Ramos (cell line): ENCODE measurements around the gene AP1S1.

Experiments used
- in situ Hi-C: fragments of 300-500 bp; cut with MboI; formaldehyde crosslinking; loops from one replicate; pipeline ENCODE4 v1.14.3; 2022; ENCODE audit warnings: low sequenced_read_pairs; ENCODE audit not compliant: unreplicated experiment

Gene AP1S1

DNA sequence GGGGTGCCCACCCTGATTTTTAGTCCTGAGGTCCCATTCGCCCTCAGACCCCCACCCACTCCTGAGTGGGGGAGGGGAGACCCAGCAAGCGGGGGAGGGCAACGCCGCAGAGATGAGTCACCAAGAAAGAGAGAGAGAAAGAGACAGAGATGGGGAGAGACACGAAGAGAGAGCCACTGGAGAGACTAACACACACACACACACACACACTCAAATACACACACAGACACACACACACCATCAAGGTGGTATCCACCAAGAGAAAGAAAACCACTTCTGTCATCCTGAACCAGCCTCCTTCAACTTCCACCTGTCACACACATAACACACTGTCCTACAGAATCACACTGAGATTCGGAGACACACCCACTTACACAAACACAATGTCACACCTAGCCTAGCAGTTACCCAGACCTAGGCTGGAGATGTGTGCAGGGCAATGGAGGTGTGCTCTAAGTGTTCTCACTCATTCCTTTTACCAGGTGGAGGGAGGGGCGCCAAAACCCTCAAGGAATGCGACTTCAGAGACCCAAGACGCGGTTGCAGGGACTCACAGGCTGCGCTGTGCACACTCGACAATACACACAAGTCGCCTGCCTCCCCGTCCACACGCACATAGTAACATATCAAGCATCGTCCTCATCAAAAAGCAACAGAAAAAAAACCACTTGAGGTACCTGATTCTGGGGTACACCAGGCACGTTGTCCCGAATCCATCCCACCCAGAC lies 15.0 kb downstream of the AP1S1 start:
- in situ Hi-C loops = no loop called here

DNA sequence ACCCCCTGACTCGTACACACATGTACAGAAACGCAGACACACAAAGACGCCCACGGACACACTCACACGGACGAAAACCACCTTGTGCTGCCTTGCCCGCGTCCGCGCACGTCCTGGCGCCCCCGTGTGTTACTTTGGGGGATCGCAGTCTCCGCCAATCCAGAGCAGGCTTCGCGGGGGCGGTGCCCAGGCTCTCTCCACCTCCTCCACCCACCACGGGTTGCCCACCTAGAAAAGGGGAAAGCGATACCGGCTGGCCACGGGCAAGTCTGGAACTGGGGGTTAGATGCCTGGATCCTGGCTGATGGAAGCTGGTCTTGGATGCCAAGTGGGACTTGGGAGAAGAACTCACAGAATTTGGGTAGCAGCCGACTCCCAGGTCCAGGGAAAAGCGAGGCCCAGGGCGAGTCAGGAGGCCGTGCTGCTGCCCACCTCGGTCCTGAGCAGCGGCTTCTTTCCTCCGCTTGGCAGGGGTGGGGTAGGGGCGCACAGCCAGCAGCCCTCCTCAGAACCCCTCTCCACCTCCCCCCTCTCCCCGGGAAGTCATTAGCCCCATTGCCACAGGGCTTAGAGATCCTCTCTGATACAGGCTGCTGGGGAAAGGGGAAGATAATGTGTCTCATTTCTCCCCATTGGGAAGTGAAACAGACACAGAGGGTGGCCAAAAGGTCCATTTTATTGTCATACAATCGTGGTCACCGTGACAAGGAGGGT lies 15.7 kb downstream of the AP1S1 start:
- in situ Hi-C loops = no loop called here

DNA sequence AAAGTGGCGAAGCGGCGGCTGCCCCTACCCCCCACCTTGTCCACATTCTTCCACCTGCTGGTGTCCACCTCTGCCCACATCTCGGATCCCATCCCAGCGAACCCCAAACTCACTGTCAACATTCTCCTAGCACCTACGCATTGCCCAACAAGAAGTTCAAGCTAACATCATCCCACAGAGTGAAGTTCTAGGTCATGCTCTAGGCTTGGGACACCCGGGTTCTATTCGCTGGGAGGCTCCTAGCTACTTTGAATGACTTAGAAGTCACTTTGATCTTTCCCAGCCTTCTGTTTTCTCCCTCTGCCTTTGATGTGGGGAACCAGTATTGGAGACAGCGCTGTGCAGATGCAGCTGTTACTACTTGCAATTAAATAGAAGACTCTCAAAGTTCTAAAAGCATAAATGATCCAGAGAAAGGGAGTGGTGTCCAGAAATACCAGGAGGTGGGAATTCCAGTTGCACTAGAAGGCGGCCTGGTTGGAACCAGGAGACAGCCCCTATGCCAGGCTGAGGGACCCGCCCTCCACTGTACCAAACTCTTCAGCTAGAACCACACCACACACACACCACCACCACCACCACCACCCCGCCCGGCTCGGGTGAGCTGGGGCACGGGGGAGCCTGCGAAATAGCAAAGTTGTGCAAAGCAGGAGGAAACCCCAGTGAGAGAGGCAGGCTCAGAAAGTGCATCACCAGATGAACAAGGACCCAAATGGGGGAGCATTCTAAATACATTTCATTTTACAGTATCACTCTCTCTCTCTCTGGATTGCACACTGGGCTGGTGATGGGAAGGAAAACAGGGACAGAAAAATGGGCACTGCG lies 16.6 kb downstream of the AP1S1 start:
- in situ Hi-C loops = no loop called here

DNA sequence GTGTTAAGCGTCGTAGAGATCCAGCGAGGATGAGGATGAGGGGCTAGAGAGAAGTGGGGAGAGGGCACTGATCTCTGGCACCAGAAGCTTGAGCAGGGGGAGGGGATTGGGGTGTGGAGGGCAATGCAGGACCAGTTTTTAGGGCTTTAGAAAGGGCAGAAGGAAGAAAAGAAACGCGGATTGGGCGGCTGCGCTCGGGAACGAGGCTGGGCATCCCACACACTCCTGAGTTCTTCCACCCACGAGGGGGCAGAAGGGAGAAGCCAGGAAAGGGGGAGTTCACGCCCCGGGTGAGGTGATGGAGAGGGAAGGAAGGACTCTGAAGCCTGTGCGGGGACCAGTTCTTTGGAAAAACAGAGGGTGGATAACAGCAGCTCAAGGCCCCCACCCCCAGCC lies 17.2 kb downstream of the AP1S1 start:
- in situ Hi-C loops = no loop called here

DNA sequence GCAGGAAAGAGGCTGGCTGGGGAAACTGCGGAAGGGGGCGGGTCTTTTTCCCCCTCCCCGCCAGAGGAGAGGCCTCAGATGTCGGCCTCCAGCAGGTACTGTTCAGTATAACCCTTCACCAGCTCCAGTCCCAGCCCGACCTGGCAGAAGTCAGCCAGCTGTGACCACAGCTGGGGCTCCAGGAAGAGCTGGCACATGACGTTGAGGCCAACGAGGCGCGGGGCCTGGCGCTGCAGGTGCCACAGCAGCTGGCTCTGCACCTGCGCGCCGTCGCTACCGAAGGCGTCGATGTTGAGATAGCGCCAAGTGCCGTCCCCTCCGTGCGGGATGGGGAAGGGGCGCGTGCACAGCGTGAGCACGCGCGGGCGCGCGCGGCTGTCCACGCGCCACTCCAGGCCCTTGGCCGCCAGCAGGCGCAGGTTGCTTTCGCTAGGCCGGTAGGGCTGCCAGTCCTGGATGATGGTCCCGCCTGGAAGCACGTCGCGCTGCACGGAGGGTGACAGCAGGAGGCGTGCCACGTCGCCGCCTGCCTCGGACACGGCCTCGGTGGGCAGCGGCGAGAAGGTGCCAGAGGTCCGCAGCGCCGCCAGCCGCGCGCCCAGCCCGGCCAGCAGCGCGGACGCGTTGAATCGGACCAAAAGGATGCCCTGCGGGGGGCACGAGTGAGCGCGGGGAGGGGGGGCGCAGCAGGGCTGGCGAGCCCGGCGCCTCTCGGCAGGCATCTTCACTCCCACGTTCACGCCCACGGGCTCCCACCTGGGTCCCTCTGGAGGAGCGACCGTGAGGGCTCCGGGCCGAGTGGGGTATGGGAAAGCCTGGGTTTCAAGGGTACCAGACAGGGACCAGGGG lies 18.0 kb downstream of the AP1S1 start:
- in situ Hi-C loops = no loop called here

DNA sequence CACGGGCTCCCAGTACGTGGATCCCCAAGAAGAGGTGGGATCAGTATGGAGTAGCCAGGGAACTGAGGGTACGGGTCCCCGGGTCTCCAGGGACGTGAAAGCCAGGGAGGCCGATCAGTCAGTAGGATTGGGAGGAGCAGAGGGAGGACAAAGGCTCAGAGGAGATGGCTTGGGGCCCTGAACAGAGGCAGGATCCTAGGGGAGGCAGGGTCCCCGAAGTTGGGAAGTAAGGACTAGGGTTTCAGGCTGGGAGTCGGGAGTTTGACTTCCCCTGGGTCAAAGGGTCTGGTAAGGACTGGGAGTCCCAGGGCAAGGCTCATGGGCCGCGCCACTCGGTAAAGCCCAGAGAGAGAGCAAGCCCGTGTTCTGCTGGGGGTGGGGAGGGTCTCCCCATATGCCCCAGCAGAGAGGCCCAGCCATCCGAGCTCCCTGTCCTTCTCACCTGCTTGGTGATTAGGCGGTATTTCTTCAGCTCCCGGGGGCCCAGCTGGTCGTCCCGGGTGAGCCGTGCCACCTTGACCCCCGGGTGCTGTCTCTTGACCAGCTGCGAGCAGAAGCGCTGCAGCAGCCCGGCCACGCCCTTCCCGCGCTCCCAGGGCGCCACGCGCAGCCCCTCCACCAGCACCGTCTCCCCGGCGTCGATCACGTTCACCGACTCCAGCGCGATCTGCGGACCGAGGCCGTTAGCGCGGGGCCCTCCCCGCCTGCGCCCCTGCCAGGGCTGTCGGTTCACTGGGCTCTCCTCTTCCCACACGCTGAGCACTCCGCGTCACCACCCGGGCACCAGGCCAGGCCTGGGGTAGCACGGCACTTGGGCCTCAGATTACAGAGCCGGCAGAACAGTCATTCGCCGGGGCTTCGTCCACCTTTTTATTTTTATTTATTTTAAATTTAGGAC lies 18.8 kb downstream of the AP1S1 start:
- in situ Hi-C loops = no loop called here

DNA sequence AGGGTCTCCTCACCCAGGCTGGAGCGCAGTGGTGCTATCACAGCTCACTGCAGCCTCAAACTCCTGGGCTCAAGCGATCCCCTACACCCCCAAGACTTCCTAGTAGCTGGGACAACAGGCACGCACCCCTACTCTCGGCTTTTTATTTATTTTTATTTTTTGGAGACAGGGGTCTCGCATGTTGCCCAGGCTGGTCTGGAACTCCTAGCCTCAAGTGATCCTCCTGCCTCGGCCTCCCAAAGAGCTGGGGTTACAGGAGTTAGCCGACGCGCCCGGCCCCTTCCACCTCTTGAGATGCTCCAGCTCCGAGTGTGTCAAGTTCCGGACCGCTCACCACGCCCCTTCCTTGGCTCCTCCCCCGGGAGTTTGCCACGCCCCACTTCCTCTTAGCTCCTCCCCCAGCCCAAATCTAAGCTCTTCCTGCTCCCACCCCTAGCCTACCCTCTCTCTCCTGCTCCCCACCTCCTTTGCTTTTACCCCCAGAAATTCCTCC lies 19.5 kb downstream of the AP1S1 start:
- in situ Hi-C loops = no loop called here

DNA sequence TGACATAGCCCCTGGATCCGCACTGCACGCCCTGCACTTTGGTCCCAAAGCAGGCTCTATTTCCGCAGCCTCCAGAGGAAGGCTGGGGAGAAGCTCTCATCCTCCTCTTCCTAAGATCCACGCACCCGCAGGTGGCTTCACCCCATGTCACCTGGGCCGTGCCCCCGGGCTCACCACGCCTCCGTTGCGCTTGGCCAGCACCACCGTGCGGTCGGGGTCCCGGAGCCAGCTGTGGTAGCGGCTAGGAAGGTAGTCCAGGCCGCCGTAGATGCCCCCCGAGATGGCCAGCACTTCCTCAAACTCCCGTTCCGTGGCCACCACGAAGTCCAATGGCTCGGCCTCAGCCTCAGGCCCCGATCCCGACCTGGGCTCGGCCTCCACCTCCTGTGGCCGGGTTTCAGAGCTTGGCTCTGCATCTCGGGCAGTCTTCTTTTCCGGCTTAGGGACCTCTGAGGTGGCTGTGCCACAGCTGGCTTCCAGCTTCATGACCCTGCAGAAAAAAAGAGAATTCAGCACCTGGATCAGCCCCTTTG lies 20.1 kb downstream of the AP1S1 start:
- in situ Hi-C loops = no loop called here

DNA sequence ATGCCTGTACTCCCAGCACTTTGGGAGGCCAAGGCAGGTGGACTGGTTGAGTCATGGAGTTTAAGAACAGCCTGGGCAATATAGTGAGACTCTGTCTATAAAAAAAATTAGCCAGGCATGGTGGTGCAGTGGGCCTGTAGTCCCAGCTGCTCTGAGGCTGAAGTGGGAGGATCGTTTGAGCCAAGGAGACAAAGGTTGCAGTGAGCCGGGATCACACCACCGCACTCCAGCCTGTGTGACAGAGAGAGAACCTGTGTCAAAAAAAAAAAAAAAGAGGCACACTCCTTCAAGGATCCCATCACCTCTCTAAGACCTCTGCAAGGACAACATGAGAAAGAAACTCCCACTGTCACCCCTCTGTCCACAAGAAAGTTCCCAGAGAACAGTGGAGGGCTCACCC lies 21.4 kb downstream of the AP1S1 start:
- in situ Hi-C loops = no loop called here

DNA sequence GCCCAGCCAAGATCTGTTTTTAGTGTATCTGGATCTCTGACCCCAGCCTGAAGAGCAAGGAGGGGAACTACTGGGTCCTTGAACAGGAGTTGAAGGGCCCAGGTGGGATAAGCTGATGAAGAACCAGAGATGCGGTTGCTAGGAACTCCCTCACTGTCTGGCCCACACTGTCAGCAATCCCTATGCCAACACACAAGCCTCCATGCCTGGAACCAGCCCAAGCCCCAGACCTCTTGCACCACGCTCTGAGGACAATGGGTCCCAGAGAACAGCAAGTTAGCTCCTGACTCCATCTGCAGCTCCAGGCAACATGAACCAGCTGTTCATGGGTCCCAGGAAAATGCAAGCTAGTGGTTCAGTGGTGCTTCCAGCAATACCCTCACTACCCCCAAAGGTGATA lies 23.4 kb downstream of the AP1S1 start:
- in situ Hi-C loops = no loop called here

DNA sequence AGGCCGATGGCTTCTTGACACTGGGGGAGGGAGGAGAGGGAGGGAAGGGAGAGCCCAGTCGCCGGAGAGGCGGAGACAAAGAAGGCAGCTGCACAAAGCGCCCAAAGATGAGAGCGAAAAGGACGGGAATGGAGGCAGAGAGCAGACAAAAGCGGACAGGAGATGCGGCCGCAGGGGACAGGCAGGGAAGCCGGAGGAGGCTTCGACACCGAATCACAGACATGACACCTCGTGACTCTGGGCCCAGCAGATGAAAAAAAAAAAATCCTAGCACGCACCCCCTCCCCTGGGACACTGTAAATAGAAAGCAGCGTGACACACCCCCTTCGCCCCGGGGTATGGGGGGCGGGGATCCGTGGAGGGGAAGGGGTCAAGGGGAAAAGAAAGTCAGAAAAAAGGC lies 24.8 kb downstream of the AP1S1 start:
- in situ Hi-C loops = no loop called here

DNA sequence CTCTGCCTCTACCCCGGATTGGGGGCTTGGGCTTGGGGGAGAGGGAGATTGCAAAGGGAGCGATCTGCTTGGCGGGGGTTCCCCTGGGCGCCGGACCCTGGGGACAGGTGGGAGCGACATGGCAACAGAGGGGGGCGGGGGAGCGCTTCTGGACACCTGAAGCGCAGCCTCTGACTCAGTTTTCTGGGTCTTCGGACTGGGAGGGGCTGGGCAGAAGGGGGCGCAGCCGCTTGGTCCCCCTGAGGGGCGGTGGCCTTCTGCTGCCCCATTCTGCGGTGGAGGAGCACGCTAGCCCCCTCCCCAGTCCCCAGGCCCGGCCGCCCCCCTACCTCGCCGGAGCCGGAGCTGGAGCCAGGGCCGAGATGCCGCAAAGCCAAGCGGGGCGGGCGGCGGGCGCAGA lies 25.4 kb downstream of the AP1S1 start:
- in situ Hi-C loops = no loop called here

DNA sequence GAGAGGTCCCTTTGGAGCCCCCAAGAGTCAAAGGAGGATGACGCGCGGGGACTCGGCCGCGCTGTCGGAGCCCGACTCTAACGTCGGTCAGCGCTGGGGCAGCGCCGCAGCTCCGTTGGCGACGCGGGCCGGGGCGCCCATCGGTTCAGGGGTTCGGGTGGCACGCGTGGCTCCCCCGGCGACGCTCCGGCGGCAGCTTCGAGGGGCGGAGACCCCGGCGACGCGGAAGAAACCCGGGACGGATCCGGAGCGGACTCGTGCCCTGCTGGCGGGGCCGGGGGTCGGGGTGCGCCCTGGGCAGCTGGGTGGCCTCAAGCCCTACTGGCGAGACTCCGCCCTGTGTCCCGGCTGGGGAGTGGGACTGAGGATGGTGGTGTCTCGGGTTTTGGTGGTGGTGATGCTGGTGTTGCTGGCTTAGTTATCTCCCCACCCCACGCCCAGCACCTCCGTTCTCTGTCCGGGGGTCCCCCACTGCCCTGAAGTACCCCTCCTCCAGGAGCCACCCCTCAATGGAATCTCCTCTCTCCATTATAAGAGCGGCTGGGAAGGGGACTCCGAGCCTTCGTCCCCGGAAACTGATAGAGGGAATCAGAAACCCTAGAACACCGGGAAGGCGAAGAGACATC lies 26.0 kb downstream of the AP1S1 start, which contains the start of gene NAT16:
NAT16 (minus strand) TSS at position 164 of the 626 bp plus-strand sequence. CDS start 5,486 bp downstream, outside the sequence.
- in situ Hi-C loops = no loop called here

DNA sequence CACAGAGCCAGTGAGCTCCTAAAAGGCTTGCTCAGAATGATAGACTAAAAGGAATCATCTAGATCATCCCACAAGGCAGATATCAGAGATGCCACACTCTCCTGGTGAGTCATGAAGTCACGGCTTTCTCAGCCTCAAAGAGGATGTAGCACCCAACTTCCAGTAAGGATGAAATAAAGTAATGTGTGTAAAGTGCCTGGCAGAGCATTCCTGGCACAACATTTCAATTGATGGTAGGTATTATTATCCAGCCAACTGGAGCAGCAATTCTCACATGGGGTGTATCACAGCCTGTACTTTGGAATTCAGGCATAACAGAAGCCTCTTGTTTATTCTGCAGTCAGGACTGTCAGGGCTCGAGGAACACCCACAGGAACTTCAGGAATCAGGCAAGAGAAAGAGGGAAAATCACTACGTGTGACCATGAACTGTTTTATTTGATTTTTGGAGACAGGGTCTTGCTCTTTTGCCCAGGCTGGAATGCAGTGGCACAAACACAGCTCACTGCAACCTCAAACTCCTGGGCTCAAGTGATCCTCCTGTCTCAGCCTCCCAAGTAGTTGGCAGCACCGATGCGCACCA lies 31.1 kb downstream of the AP1S1 start:
- in situ Hi-C loops = no loop called here

DNA sequence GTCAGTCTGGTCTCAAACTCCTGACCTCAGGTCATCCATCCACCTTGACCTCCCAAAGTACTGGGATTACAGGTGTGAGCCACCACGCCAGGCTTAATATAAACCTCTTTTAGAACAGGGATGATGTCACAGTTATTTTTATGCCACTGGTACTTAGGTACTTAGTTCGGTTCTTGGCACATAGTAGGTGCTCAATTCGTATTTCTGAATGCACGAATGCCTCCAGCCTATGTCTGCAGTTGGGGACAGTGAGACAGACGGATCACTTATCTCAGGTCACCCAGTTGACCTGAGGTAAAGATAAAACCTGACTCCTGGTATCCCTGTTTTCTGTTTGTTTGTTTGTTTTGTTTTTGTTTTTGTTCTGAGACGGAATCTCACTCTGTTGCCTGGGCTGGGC lies 31.9 kb downstream of the AP1S1 start:
- in situ Hi-C loops = no loop called here

DNA sequence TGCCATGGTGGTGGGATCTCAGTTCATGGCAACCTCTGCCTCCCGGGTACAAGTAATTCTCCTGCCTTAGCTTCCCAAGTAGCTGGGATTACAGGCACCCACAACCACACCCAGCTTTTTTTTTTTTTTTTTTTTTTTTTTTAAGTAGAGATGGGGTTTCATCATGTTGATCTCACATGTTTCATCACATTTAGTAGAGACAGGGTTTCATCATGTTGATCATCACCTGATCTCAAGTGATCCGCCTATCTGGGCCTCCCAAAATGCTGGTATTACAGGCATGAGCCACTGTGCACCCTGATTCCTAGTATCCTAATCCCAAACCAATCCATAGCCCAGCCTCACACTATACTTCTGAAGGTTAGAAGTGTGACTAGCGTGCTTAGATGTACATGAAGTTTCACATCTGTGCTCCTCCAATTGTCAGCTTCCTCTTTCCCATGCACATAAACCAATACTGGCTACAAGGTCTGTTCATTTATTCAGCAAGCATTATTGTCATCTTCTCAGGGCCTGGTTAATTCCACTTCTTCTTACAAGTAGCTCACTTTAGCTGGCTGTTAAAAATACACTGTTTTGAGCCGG lies 32.7 kb downstream of the AP1S1 start:
- in situ Hi-C loops = no loop called here

DNA sequence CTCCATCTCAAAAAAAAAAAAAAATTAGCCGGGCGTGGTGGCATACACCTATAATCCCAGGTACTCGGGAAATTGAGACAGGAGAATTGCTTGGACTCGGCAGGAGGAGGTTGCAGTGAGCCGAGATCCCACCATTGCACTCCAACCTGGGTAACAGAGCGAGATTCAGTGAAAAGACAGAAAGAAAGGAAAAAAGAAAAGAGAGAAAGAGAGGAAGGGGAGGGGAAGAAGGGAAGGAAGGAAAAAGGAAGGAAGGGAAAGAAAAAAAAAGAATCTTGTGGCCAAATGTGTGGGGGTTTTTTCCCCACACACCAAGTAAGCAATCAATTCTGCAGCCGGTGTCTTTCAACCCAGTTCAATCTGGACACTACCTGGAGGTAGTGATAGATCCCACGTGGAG lies 34.8 kb downstream of the AP1S1 start:
- in situ Hi-C loops = no loop called here

DNA sequence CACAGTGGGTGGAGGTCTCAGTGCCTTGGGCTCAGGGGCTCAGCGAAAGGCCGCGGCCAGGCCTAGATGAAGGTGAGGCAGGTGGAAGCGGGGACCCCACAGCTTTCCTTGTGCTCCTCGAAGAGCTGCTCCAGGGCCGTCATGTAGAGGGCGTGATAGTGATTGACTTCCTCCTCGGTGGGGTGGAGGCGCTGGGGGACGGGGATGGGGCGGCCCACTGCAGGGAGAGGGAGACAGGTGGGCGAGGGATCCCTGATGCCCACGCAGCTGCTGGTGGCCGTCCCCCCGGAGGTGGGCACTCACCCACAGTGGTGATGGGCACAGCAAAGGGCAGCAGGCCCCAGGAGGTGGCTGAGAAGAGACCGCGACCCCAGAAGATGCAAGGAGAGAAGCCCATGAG lies 41.6 kb downstream of the AP1S1 start:
- in situ Hi-C loops = no loop called here
